Erythroblast (primary cell): Measurements from ENCODE around the gene ATP6V1G1.
A peak's percentile ranks its signal among the peaks of the same experiment; 100 is the strongest.
"Not testable (repeated sequence)": the region's sequence is repeated elsewhere in the genome, so short reads cannot be mapped to it uniquely, and the experiment has no call there.

Experiments
- DNase-seq, 2 experiments: peaks; one replicate each; lab custom pipeline; 2025; lab: John Stamatoyannopoulos, UW
- GATA1 ChIP-seq: IDR thresholded peaks from 2 replicates; pipeline ENCODE4 v1.6.1; 2011; ENCODE audit warnings: low read depth, mild to moderate bottlenecking, control low read depth, low read length, moderate library complexity
- POLR2A ChIP-seq: IDR thresholded peaks from 2 replicates; pipeline ENCODE4 v1.6.1; 2011; ENCODE audit warnings: mild to moderate bottlenecking, low read length

ATP6V1G1 gene

GRCh38 chr9:114592356-114592755 lies 4.8 kb downstream of the ATP6V1G1 start:
- peak in 1 of 2 experiments; percentile 7 for DNase-seq
- TF ChIP-seq GATA1, result no peak
- TF ChIP-seq POLR2A, result no peak

DNA sequence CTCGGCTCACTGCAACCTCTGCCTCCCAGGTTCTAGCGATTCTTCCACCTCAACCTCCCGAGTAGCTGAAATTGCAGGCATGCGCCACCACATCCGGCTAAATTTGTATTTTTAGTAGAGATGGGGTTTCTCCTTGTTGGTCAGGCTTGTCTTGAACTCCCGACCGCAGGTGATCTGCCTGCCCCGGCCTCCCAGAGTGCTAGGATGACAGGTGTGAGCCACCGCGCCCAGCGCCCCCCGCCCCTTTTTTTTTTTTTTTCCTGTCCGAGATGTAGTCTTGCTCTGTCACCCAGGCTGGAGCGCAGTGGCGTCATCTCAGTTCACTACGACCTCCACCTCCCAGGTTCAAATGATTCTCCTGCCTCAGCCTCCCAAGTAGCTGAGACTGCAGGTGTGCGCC lies 6.6 kb downstream of the ATP6V1G1 start:
- TF ChIP-seq POLR2A (no peak), GATA1 (no peak)

GRCh38 chr9:114600502-114601248 lies 13.1 kb downstream of the ATP6V1G1 start:
- not testable (repeated sequence) for DNase-seq

More for the DNA sequence above, 6.6 kb downstream of the ATP6V1G1 start:
- no peak for DNase-seq

- not testable (repeated sequence) for DNase-seq
These were observed 14.2 kb downstream of the ATP6V1G1 start for GRCh38 chr9:114601787-114602186.

- DNase-seq, result no peak
- TF ChIP-seq GATA1 (no peak), POLR2A (no peak)
These were observed 15.1 kb downstream of the ATP6V1G1 start for GRCh38 chr9:114602620-114603019.

- TF ChIP-seq POLR2A (no peak), GATA1 (no peak)
- DNase-seq, result no peak
These were observed 15.7 kb downstream of the ATP6V1G1 start for GRCh38 chr9:114603248-114603647.

GRCh38 chr9:114604989-114605388 lies 17.4 kb downstream of the ATP6V1G1 start:
- TF ChIP-seq GATA1 (no peak), POLR2A (no peak)

DNA sequence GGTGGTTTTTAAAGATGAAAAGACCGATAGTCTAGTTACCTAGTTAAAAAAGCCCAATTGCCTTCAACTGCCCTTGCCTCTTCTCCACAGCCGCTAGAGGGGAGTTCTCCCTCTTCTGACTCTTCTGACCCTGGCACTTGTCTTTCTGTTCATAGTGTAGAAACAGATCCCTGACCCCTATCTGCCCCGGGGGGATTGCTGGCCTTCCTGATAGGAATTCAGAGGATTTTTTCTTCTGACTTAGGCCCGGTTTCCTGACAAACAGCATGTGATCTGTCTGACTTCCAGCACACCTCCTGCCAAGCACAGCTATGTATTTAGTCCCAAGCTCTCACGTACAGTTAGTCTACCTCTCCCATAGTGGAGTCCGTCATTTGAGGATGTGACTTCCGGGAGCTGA lies 18.5 kb downstream of the ATP6V1G1 start:
- TF ChIP-seq POLR2A (no peak), GATA1 (no peak)
- no peak for DNase-seq

More at GRCh38 chr9:114604989-114605388, 17.4 kb downstream of the ATP6V1G1 start:
- DNase-seq, result no peak

DNA sequence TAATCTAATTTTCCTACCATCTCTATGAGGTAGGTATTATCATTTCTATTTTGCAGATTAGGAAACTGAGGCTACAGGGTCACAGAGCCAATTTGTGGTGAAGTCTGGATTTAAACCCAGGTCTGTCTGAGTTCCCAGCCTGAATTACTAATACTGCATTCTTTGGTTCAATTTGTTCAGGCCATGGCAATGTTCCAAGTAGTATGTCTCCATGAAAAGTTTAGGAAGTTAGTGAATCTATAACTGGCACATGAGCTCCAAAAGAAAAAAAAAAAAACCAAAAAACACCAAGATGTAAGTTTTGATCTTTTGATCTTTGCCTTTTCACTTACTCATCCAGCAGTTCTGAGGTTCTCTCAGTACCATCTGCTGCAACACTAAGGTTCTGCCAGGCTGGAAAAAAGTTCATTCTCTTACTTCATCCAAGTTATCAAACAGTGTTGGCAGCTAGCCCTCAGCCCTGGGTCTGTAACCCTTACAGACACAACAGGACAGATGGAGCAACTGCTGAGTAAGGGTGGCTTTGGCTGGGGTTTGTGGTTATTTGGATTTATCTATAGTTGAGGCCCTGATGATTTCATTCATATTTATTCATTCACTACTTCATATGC lies 19.1 kb downstream of the ATP6V1G1 start:
- no peak for TF ChIP-seq POLR2A
- no peak for TF ChIP-seq GATA1
- peak; percentile 23 to 57 for DNase-seq

- no peak for DNase-seq
- no peak for TF ChIP-seq POLR2A
- no peak for TF ChIP-seq GATA1
These were observed 20.3 kb downstream of the ATP6V1G1 start for GRCh38 chr9:114607671-114608524.

- DNase-seq, result no peak
- no peak for TF ChIP-seq GATA1
- no peak for TF ChIP-seq POLR2A
These were observed 20.9 kb downstream of the ATP6V1G1 start for GRCh38 chr9:114608525-114608796.

GRCh38 chr9:114611516-114612271 lies 24.1 kb downstream of the ATP6V1G1 start:
- DNase-seq, result peak; percentile 55 to 73

GRCh38 chr9:114612272-114612923 lies 24.8 kb downstream of the ATP6V1G1 start:
- no peak for TF ChIP-seq GATA1
- TF ChIP-seq POLR2A, result no peak
- DNase-seq, result no peak

More at GRCh38 chr9:114611516-114612271, 24.1 kb downstream of the ATP6V1G1 start:
- TF ChIP-seq GATA1, result no peak
- no peak for TF ChIP-seq POLR2A
